ENCODE measurements around the gene WASF1.

GRCh38 chr6:110214338-110214737, 34.9 kb upstream of the WASF1 start:
- no peak for TF ChIP-seq CTCF (IDR thresholded peaks at IDR 0.05)
- no peak for TF ChIP-seq POLR2A (IDR thresholded peaks at IDR 0.05)

Data from esophagus squamous epithelium (tissue), 4 donors.